Ovary (tissue), 9 donors: Measurements from ENCODE around the gene EEF1E1. TPM values are rescaled to one million over a fixed set of nuclear protein-coding genes. Genes with fewer than 3 reads are reported as not detected.
A peak's percentile ranks its signal among the peaks of the same experiment; 100 is the strongest.

ENCODE experiments used
- DNase-seq, 5 donors: peaks; one replicate each; pipeline ENCODE4 v3.0.0-alpha.2; 2019 to 2020
- H3K27ac ChIP-seq, 2 donors: fragments of 200-600 bp; one replicate each; pipeline versions ENCODE4 v1.5.1 to v1.8.0; 2019 to 2022
- H3K27me3 ChIP-seq: fragments of 200-600 bp; one replicate; pipeline ENCODE4 v1.8.0; 2022
- H3K36me3 ChIP-seq: fragments of 200-600 bp; sonication (generic); one replicate; pipeline ENCODE4 v1.5.1; 2019
- H3K4me1 ChIP-seq: one replicate; pipeline ENCODE4 v1.8.1; 2013; ENCODE audit warnings: mild to moderate bottlenecking, moderate library complexity; ENCODE audit not compliant: insufficient read depth
- H3K4me3 ChIP-seq: fragments of 200-600 bp; sonication (generic); one replicate; pipeline ENCODE4 v1.5.1; 2017
- H3K9me3 ChIP-seq, 2 donors: fragments of 200-600 bp in 1 of 2; sonication (generic) in 1 of 2; one replicate each; pipeline versions ENCODE4 v1.5.1 to v1.8.1; 2013 to 2019; ENCODE audit warnings: mild to moderate bottlenecking in 1 of 2, moderate library complexity in 1 of 2
- EP300 ChIP-seq: sonication (generic); formaldehyde crosslinking; IDR thresholded peaks from one replicate; pipeline ENCODE4 v1.6.1; 2017; ENCODE audit warnings: antibody characterized with exemption
- POLR2A ChIP-seq: fragments of 450-650 bp; IDR thresholded peaks from one replicate; pipeline ENCODE4 v1.6.1; 2017; ENCODE audit warnings: antibody characterized with exemption, mild to moderate bottlenecking, moderate library complexity
- WGBS, 3 donors: extraction: QIAGEN DNeasy Blood & Tissue Kit in 1 of 3; methylation state at CpG; one replicate each; pipeline versions ENCODE4 v1.1.5 to v1.1.7; 2013 to 2017; 5-methylcytosine and 5-hydroxymethylcytosine counted together
- intact Hi-C, 4 donors: fragments of 100-400 bp; cut with DNase I; formaldehyde crosslinking; loops; one replicate each; pipeline versions ENCODE4 v1.11.0 to v1.15.1; 2022 to 2023
- polyA plus RNA-seq, 2 donors: library from polyadenylated mRNA; stranded (reverse); fragments of 200-250 nt in 1 of 2; fragments of 350-450 nt in 1 of 2; fragmentation: Illumina TruSeq in 1 of 2; extraction: RNeasy Lipid Tissue Mini Kit (QIAGEN cat#74804) in 1 of 2; gene quantifications; one replicate each; pipeline ENCODE4 v1.2.3, GENCODE V29; 2013 to 2014
- total RNA-seq, 7 donors: library from RNA; depleted of rRNA in 2 of 7; stranded (reverse); fragments of >200 nt in 2 of 7; fragmentation: NEBNext Ultra II Directional in 3 of 7; extraction: Animal tissue kit (Norgen Biotek cat#: 25700) in 3 of 7; gene quantifications; one replicate each; pipeline versions ENCODE4 v1.1.0 to v1.2.4, GENCODE V29; 2016 to 2023
- TF ChIP-seq, protein P1 (sequence below), 3 donors: fragments of 450-650 bp in 2 of 3; fragments of 200-600 bp in 1 of 3; IDR thresholded peaks; one replicate each; pipeline versions ENCODE4 v1.5.1 to v1.8.0; 2016 to 2022; ENCODE audit warnings: antibody characterized with exemption in 3 of 3, mild to moderate bottlenecking in 1 of 3
- donor health status: DM: no; HTN: no; CAD: no; lungs with moderate emphysema.
- donor health status: DM: no; HTN: no; CAD: no.
- donor health status: Bipolar disorder and iron deficiency.
- donor health status: DM: yes; HTN: yes; CAD: no.
- donor health status: DM: no; HTN: no; CAD: no.
- donor health status: DM: yes; HTN: yes; CAD: no.

EEF1E1 gene
- total and polyA plus RNA-seq, 9 donors, result 13.1 to 30.1 (median 19.9) TPM

DNA sequence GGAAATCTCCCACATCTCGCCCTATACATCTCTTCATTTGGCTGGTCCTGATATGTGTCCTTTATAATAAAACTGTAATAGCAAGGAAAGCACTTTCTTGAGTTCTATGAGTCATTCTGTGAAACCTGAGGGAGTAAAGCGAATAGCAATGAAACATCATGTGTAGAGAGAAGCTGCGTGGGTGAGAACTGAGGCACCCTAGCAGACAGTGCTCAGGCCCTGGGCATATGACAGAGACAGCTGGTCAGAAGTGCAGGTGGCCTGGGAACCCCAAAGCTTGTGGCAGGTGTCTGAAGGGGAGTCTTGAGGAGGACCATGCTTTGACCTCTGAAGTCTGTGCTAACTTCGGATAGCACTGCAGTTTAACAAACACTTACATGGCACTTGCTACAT lies 36.8 kb downstream of the EEF1E1 start:
- intact Hi-C loops, result no loop called here
- H3K27ac ChIP-seq, result no peak overlapping the region

DNA sequence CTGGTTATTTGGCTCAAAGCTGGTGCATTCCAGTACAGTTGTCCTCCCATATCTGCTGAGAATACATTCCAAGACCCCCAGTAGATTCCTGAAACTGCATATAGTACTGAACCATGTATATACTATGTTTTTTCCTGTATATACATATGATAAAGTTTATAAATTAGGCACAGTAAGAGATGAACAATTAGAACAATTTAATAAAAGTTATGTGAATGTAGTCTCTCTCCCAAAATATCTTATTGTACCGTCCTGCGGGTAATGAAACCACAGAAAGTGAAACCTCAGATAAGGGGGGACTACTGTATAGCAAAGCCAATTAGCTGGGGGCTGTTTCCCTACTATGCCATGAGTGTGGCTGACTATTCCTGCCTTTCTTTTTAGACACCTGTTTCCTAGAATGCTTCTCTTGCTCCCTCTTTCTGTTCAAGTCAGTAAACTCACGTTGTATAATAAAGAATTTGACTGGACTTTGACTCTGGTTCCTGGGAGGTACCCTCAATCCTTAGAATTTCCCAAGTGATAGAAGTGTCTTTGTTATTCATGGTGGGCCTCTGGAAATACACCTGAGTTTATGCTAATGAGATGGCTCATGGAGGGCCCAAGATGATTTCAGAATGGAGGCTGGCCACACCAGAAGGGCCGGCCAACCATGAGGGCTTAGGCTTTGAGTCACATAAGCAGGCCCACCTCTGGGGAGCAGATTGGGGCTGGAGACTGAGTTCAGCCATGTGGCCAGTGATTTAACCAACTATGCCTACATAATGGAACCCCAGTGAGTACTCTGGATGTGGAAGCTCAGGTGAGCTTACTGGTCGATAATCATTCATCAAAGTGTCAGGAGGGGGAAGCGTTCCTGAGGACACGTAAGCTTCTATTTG lies 37.5 kb downstream of the EEF1E1 start:
- H3K4me3 ChIP-seq, result peak overlapping the region; percentile 73
- no peaks in the 10 kb centered on the region for H3K4me1 ChIP-seq
- no peaks in the 10 kb centered on the region for H3K36me3 ChIP-seq
- TF ChIP-seq EP300, result no peak
- TF ChIP-seq, protein P1, sequence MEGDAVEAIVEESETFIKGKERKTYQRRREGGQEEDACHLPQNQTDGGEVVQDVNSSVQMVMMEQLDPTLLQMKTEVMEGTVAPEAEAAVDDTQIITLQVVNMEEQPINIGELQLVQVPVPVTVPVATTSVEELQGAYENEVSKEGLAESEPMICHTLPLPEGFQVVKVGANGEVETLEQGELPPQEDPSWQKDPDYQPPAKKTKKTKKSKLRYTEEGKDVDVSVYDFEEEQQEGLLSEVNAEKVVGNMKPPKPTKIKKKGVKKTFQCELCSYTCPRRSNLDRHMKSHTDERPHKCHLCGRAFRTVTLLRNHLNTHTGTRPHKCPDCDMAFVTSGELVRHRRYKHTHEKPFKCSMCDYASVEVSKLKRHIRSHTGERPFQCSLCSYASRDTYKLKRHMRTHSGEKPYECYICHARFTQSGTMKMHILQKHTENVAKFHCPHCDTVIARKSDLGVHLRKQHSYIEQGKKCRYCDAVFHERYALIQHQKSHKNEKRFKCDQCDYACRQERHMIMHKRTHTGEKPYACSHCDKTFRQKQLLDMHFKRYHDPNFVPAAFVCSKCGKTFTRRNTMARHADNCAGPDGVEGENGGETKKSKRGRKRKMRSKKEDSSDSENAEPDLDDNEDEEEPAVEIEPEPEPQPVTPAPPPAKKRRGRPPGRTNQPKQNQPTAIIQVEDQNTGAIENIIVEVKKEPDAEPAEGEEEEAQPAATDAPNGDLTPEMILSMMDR (IDR thresholded peaks at IDR 0.05), result peak in 1 of 3 donors; percentile 8
- no peak for TF ChIP-seq POLR2A
- H3K9me3 ChIP-seq, result no peaks in the 10 kb centered on the region
- H3K27me3 ChIP-seq, result no peaks in the 10 kb centered on the region
- intact Hi-C loops, result no loop called here
- 77 to 82% (median 78%) methylated on average over 7 of the region's 7 CpGs for WGBS, 3 donors
- DNase-seq, result peak in 1 of 5 donors; percentile 24
- H3K27ac ChIP-seq, result peak overlapping the region in 1 of 2 donors; percentile 87

More for the DNA sequence above, 36.8 kb downstream of the EEF1E1 start:
- H3K4me1 ChIP-seq, result no peaks in the 10 kb centered on the region
- TF ChIP-seq EP300 (no peak), POLR2A (no peak)
- TF ChIP-seq, protein P1 (IDR thresholded peaks at IDR 0.05), result no peak
- H3K9me3 ChIP-seq, result no peaks in the 10 kb centered on the region
- H3K27me3 ChIP-seq, result no peaks in the 10 kb centered on the region
- H3K36me3 ChIP-seq, result no peaks in the 10 kb centered on the region
- DNase-seq, result no peak
- H3K4me3 ChIP-seq, result no peak overlapping the region
- 90 to 93% (median 91%) methylated on average over 4 of the region's 4 CpGs for WGBS, 3 donors

DNA sequence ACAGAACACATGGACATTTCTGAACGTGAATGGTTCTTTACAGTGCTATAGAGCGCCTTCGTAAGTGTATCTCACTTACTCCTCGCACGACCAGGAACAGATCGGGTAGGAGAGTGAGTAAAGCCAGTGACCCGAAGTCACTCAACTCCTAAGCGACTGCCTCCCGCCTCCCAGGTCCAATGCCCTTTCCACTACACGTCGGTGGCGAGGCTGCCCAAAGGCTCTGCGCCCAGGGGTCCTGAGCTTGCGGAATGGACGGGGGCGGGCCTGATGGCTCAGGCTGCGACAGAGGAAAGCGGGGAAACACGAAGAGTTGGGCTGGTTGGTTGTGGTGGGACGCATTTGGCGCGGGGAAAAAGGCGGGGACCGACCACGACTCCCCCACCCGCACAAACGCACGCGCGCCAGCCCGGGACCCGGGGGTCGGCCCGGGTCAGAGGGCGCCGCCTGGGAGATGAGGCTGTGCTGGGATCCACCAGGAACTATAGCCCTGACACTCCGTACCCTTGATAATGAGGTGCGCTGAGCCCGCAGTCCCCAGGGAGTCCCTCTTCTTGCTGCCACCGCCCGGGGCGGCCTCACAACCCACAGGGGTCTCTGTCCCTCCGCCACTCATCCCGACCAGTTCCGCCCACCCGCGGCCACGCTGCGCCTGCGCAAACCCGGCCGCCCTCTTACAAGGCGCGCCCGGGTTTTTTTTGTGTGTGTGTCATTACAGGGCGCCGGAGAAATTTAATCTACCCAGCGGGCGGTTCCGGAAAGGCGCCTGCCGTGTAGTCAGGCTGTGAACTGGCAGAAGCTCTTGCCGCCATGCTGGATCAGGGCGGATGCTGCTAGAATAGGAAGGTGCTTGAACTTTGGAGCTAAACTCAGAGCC lies 38.3 kb downstream of the EEF1E1 start, which contains the start of gene BLOC1S5:
BLOC1S5 (minus strand) TSS at position 629 of the 877 bp plus-strand sequence; CDS start at position 616, 13 bp downstream.
- Histone ChIP-seq H3K4me1 (no peaks in the 10 kb centered on the region), H3K36me3 (no peaks in the 10 kb centered on the region), H3K9me3 (no peaks in the 10 kb centered on the region), H3K27me3 (no peaks in the 10 kb centered on the region), H3K27ac (peak within 1 kb of the TSS; percentile 76 to 87), H3K4me3 (peak within 1 kb of the TSS; percentile 73)
- TF ChIP-seq, protein P1 (IDR thresholded peaks at IDR 0.05), result peak in 1 of 3 donors; percentile 9
- TF ChIP-seq POLR2A (peak; percentile 53), EP300 (no peak)
- DNase-seq, result peak; percentile 94 to 96 (median 95)
- 0 to 1% (median 0%) methylated on average over 60 to 64 of the region's 64 CpGs for WGBS, 3 donors
- intact Hi-C loops, result no loop called here

DNA sequence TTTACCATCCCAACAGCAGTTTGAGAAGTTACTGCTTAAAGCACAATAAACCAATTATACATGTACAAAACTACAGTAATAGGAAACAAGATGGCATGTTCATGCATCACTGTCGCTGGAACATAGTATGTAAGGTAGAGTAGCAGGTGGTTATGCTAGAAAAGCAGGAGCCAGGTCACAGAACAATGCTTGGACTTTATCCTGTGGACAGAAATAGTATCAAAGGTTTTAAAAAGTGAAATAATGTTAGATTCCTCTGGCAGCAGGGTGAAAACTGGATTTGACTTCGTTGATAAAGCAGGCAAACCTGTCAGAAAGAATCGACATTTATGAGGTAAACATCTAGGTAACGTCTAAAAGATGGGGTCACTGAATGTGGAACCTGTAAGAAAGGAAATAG lies 40.6 kb downstream of the EEF1E1 start:
- intact Hi-C loops, result no loop called here
- no peak overlapping the region for H3K4me3 ChIP-seq
- H3K27me3 ChIP-seq, result no peaks in the 10 kb centered on the region
- no peaks in the 10 kb centered on the region for H3K4me1 ChIP-seq
- H3K27ac ChIP-seq, result no peak overlapping the region
- no peaks in the 10 kb centered on the region for H3K36me3 ChIP-seq
- no peaks in the 10 kb centered on the region for H3K9me3 ChIP-seq
- TF ChIP-seq POLR2A, result no peak
- DNase-seq, result no peak
- WGBS, 3 donors, result 84 to 90% (median 85%) methylated on average over 4 of the region's 4 CpGs
